OCI-M2 (cell line): Measurements from ENCODE around the gene CDC42BPB.

Experiments
- DNase-seq: peaks from one replicate; lab custom pipeline; 2025; ENCODE audit not compliant: unreplicated experiment; lab: John Stamatoyannopoulos, UW

CDC42BPB gene

GRCh38 chr14:103019236-103019635, 38.1 kb downstream of the CDC42BPB start:
- no peak for DNase-seq

GRCh38 chr14:103016594-103016993, 40.8 kb downstream of the CDC42BPB start:
- no peak for DNase-seq

DNA sequence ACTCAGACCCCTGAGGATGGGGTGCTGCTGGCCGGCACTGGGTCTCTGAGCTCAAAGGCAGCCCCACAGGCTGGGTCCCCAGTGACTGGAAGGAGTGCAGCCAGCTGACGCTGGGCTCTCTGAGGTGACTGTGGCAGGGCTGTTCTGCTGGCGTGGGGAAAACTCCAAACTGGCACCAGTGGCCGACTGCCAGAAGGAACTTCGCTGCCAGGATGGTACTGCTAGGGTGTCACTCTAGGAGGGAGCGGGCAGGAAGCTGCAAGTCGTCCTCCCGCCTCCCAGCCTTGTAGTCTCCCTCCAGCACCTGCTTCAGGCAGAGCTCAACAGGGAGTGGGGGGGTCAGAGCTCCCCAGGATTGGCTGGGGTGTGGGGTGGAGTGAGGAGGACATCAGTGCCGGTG, 41.3 kb downstream of the CDC42BPB start:
- DNase-seq: no peak

- no peak for DNase-seq
Measured at GRCh38 chr14:103015426-103015825, 41.9 kb downstream of the CDC42BPB start.

DNA sequence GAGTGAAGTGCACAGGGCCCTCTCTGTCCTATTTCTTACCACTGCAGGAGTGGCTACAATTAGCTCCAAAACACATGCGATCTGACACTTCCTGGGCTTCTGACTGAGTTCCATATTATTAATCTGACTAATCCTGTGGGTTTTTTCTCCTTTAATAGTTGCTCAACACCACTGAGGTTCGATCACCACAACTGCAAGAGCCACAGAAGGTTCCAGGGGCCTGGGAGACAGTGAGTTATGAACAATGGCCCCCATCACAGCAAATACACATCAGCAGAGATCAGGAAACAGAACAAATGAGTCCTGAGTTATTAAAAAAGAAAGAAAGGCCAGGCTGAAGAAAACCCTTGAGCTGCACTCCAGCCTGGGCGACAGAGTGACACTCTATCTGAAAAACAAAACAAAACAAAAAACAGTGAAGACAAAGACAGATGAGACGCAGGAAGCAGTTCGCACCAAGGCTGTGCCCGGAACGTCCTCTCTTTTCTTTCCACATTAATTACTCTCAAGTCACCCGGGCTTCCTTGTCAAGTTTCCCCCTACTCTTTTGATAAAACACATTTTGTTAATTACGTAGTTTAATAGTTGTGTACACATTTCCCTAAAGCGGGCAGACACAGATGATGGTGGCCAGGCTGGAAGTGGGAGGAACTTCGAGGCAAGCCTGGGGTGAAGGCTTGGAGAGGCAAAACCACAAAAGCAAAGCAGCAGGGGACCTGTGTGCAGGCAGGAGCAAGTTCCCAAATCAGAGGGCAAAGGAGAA, 42.7 kb downstream of the CDC42BPB start:
- no peak for DNase-seq

- DNase-seq: no peak
Measured at GRCh38 chr14:103013028-103013427, 44.3 kb downstream of the CDC42BPB start.

DNA sequence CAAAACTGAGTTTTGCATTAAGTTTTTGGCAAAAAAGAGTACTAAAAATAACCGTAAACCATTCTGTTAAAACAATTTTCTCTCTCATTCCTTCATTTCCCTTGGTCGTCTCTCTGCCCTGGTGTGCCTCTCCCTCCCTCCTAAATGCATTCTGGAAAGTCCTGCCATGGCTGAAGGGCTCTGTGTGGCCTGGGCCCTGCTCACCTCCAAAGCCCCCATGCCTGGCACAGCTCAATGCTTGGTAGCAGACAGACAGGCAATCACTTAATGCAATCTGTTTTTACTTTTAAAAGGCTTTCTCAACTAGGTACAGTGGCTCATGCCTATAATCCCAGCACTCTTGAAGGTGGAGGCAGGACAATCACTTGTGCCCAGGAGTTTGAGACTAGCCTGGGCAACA, 47.8 kb downstream of the CDC42BPB start:
- DNase-seq: no peak

- DNase-seq: no peak
Measured at GRCh38 chr14:103008768-103009357, 48.5 kb downstream of the CDC42BPB start.

- DNase-seq: no peak
Measured at GRCh38 chr14:103008126-103008525, 49.2 kb downstream of the CDC42BPB start.

DNA sequence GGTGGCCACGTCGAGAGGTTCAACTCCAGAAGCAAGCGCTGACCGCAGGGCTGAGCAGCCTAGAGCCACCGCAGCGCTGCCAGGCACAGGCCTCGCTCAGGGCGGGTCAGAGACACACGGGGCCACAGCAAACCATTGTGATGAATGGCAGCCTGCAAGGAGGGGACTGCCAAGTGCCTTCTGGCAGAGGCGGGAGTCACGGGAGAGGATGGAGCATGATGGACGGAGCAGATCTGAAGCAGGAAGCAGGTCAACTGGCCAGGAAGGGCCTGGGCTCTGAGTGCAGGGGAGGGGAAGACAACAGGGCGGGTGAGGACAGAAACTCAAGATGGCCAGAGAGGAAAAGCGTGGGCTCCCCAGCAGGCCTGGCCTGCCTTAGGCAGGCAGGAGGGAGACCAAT, 49.8 kb downstream of the CDC42BPB start:
- DNase-seq: no peak

DNA sequence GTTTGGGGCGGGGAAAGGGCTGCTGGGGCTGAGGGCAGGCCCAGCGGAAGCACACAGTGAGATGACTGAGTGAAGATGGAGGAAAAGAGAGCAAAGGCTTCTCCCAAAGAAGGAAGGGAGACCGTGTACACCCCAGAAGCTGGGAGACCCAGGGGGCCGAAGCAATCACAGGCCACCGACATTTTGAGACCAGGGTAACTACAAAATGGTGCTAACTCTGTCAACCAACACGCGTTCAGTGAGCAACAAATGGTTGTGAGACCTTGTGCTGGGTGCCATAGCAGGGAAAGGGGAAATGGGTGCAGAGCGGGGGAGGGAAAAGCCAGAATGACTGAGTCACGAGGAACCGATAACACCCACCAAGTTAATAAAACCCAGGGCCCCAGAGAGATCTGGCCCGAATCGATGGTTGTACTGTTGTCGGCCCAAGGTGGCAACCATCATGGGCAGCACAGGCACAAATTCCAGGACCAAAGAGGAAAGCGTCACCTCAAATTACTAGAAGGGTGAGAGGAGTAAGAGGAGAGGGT, 50.3 kb downstream of the CDC42BPB start:
- DNase-seq: no peak

- no peak for DNase-seq
Measured at GRCh38 chr14:103006106-103006505, 51.2 kb downstream of the CDC42BPB start.

GRCh38 chr14:103003850-103004249, 53.5 kb downstream of the CDC42BPB start:
- no peak for DNase-seq

DNA sequence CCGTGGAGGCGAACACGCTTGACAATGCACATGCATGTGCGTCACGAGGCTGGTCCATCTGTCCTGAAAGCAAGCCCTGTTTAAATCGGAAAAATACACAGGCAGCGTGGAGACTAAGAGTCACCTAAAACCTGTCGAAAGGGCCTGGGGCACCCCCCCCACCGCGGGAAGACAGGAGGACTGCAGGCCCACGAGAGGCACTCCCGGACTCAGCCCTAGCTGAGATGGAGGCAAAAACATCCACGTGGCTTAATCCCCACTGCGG, 54.1 kb downstream of the CDC42BPB start:
- DNase-seq: no peak

DNA sequence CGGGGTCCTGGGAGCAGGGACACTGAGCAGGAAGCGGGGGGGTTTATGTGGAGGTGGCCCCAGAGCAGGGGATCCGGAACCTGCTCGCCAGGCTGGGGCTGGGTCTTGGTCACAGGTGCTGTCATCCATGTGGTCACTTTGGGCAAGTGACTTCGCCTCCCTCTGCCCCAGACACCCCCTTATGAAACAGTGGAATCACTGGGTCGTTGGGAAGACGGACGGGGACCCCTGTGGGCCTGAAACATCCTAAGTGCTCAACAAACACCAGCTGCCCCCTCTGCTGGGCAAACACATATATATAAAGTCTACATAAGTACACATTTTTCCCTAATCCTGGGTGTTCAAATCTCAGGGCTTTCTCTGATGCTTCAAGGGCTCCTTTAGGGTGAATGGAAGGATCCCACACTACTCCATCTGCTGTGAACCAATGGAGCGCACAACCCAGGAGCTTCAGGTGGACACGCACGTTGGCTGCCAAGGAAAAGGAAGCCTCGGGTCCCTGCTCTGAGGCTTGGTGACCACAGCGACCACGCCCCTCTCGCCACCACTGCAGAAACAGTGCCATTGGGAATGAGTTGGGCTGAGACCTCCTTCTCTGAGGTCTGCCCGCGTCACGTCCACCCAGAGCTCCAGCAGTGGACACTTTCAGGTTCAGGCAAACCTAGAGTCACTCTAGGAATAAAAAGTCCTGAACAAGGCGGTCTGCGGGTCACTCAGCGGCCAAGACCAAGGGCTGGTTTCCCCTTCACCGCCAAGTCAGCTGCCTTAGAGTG, 54.6 kb downstream of the CDC42BPB start:
- no peak for DNase-seq

GRCh38 chr14:103001651-103002396, 55.5 kb downstream of the CDC42BPB start:
- DNase-seq: no peak

- no peak for DNase-seq
Measured at GRCh38 chr14:103001226-103001625, 56.1 kb downstream of the CDC42BPB start.

DNA sequence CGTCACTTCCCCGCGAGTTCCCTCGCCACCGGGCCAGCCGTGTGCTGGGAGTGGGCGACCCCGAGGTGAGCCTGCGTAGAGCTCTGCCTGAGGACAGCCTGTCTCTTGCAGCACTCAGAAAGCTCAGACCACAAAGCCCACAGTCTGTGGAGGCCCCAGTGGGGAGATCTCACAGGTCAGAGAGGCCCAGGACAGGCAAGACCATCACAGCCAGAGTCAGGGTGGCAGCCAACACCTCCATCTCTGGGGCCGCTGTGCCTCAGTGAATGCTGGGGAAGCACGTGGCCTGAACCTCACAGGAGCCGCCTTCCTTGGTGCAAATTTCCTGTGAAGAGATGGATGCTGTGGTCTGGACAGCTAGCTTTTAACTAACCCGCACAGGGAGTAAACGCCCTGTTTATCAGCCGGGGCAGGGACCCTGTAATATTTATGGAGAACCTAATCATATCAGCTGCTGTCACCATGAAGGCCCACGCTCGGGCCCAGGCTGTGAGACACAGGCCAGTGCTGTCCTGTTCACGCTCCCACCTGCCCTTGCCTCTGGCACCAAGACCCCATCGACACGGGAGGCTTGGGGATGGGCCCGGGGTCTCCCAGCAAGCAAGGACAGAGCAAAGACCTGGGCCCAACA, 56.9 kb downstream of the CDC42BPB start:
- peak; percentile 69 for DNase-seq

DNA sequence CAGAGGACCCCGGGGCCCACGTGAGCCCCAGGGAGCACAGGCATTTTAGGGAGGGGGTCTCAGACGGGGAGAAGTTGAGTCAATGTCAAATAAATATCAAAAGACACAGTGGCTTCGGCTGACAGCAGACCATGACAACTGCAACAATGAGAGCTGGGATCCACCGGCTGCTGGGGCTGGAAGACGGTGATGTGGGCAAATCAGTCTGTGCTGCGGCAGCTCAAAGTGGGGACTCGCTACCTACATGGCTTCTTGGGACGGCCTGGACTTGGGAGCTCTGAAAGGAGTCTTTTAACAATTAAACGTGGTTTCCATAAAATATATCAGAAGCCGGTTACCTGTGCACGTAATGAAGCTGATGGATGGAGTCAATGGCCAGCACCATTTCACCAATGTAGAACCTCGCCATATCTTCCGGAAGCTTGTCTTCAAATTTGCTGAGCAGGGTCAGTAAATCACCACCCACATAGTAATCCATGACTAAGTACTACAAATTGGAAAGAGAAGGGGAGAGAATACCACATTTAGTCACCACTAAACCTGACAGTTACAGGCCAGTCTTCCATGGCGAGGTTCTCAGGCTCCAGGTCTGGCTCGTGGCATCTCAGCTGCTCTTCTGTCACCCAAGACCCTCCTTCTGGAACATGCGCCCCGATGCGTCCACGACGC, 58.0 kb downstream of the CDC42BPB start:
- DNase-seq: no peak

DNA sequence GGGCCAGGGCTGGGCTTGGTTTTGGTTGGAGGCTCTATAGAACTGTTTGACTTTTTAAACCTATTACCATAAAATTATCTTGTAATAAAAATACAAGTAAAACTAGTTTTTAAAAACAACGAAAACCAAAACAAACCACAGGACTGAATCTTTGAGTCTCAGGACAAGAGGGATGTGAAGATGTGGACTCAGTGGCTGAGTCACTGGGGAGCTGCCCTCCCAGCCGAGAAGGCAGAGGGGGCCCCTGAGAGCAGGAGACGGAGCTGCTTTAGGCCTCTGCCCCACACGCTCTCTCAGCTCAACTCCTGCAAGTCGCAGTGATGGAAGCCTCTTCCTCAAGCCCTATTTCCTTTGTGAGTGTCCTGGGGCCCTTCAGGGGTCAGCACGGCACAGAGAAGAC, 59.0 kb downstream of the CDC42BPB start:
- DNase-seq: no peak
